ENCODE measurements around the gene RXFP1. TPM values are rescaled to one million over a fixed set of nuclear protein-coding genes. Genes with fewer than 3 reads are reported as not detected.

The RXFP1 gene
- total and polyA plus RNA-seq, 12 donors: 0.78 to 15.3 (median 6.7) TPM

DNA sequence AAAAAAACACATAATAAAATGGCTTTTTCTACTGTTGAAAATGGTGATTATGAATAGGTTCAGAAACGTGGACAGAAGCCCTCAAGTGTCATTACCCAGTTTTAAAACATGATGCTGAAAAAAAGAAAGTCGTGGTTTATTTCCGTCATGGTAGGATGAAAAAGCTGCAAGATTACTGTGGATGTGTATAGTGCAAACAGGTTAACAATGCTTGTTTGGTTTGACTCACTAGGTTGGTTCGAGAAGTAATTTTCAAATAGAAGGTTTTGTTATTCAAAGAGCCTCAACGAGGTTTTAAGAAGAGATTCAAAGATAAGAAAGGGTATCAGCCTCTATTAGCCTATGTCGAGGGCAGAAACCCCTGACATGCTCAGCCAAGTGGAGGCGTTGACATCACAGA is 2.5 kb upstream of the RXFP1 start:
- TF ChIP-seq POLR2A (IDR thresholded peaks at IDR 0.05): no peak
- TF ChIP-seq, protein P1, sequence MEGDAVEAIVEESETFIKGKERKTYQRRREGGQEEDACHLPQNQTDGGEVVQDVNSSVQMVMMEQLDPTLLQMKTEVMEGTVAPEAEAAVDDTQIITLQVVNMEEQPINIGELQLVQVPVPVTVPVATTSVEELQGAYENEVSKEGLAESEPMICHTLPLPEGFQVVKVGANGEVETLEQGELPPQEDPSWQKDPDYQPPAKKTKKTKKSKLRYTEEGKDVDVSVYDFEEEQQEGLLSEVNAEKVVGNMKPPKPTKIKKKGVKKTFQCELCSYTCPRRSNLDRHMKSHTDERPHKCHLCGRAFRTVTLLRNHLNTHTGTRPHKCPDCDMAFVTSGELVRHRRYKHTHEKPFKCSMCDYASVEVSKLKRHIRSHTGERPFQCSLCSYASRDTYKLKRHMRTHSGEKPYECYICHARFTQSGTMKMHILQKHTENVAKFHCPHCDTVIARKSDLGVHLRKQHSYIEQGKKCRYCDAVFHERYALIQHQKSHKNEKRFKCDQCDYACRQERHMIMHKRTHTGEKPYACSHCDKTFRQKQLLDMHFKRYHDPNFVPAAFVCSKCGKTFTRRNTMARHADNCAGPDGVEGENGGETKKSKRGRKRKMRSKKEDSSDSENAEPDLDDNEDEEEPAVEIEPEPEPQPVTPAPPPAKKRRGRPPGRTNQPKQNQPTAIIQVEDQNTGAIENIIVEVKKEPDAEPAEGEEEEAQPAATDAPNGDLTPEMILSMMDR (IDR thresholded peaks at IDR 0.05): no peak
- WGBS, 4 donors: 56 to 66% (median 64%) methylated on average over 7 of the region's 7 CpGs
- H3K4me1 ChIP-seq (replicated peaks in 1 of 2): no peaks in the 10 kb centered on the region
- H3K36me3 ChIP-seq (replicated peaks in 1 of 2): no peaks in the 10 kb centered on the region
- H3K9me3 ChIP-seq (replicated peaks in 1 of 3): no peaks in the 10 kb centered on the region
- no peak overlapping the region for H3K4me3 ChIP-seq
- H3K27ac ChIP-seq: no peak overlapping the region
- H3K27me3 ChIP-seq: no peaks in the 10 kb centered on the region
- DNase-seq: no peak
- intact Hi-C loops (cut with DNase I): no loop called here

DNA sequence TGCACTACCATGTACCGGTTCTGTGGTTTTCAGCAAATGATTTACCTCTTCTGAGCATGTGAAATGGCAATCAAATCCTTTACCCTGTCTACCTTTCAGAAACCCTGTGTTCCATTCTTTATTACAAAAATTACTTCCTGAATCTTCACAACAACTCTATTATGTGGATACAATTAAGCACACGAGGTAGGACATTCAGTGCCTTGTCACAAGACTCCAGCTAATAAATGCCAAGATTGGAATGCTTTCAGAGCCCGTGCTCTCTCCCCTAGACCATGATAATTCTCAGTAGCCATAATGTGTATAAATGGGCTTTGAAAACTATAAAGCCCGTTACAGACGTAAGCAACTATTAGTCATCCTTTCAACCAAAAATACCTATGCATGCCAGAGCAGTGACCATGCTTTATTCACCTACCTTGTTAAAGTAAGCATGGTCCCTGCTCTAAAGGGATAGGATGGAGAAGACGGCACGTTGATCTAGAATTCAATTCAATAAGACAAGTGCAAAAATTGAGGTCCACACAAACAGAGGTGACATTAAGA is 2.4 kb downstream of the RXFP1 start:
- no peak overlapping the region for H3K27ac ChIP-seq
- WGBS, 4 donors: 61 to 74% (median 66%) methylated on average over 7 of the region's 7 CpGs
- no peaks in the 10 kb centered on the region for H3K27me3 ChIP-seq
- H3K36me3 ChIP-seq (replicated peaks in 1 of 2): no peaks in the 10 kb centered on the region
- H3K9me3 ChIP-seq (replicated peaks in 1 of 3): no peaks in the 10 kb centered on the region
- intact Hi-C loops (cut with DNase I): no loop called here
- no peak for TF ChIP-seq POLR2A (IDR thresholded peaks at IDR 0.05)
- TF ChIP-seq, protein P1 (IDR thresholded peaks at IDR 0.05): no peak
- H3K4me3 ChIP-seq: peak overlapping the region in 1 of 4 donors; percentile 25
- H3K4me1 ChIP-seq (replicated peaks in 1 of 2): no peaks in the 10 kb centered on the region
- DNase-seq: no peak

DNA sequence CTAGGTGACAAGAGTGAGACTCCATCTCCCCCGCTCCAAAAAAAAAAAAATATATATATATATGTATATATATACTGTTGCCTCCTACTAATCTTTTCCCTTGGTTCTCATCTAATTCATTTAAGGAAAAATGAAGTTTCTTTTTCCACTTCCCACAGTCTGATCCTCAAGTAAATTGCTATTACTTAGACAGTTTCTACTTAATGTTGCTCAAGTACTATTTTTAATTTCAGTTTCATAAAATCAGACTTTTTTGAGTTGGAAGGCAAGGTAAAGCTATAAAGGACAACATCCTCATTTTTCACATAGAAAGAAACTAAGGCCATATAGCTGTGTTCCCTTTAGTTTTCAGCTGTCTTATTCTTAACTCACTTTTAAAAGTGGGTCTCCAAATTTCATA is 5.8 kb downstream of the RXFP1 start:
- no peak overlapping the region for H3K27ac ChIP-seq
- intact Hi-C loops (cut with DNase I): no loop called here
- 83 to 100% (median 91%) methylated on average over 1 of the region's 1 CpG for WGBS, 4 donors

DNA sequence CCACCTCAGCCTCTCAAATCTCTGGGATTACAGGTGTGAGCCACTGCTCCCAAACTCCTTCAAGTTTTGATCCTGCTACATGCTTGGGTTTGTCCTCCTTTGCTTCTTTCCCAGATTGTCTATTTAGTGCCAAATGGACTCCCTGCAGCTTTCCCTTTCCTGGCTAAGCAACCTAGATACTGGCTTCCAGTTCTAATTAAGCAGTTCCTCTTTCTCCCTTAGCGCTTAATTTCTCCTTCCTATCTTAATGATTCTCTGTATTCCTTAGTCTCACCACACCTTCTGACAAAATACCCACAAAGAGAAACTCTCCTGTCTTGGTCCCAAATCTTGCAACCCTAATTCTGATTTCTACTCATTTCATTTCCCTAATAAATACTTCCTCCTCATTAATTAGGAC is 7.8 kb downstream of the RXFP1 start:
- DNase-seq: no peak
- Histone ChIP-seq H3K4me1 (replicated peaks in 1 of 2) (no peaks in the 10 kb centered on the region), H3K27me3 (no peaks in the 10 kb centered on the region), H3K27ac (no peak overlapping the region), H3K36me3 (replicated peaks in 1 of 2) (no peaks in the 10 kb centered on the region), H3K4me3 (no peak overlapping the region), H3K9me3 (replicated peaks in 1 of 3) (no peaks in the 10 kb centered on the region)
- WGBS, 4 donors: 64 to 78% (median 71%) methylated on average over 1 of the region's 1 CpG
- TF ChIP-seq POLR2A (IDR thresholded peaks at IDR 0.05): no peak
- TF ChIP-seq, protein P1 (IDR thresholded peaks at IDR 0.05): no peak
- intact Hi-C loops (cut with DNase I): no loop called here

More for the DNA sequence above, 5.8 kb downstream of the RXFP1 start:
- TF ChIP-seq, protein P1 (IDR thresholded peaks at IDR 0.05): no peak
- TF ChIP-seq POLR2A (IDR thresholded peaks at IDR 0.05): no peak
- H3K27me3 ChIP-seq: no peaks in the 10 kb centered on the region
- H3K4me3 ChIP-seq: no peak overlapping the region
- DNase-seq: no peak
- H3K4me1 ChIP-seq (replicated peaks in 1 of 2): no peaks in the 10 kb centered on the region
- H3K36me3 ChIP-seq (replicated peaks in 1 of 2): no peaks in the 10 kb centered on the region
- no peaks in the 10 kb centered on the region for H3K9me3 ChIP-seq (replicated peaks in 1 of 3)

Measured in adrenal gland (tissue), 12 donors.